ENCODE data around the gene EDC4. TPM values are rescaled to one million over a fixed set of nuclear protein-coding genes. Genes with fewer than 3 reads are reported as not detected.

The EDC4 gene
- total and polyA plus RNA-seq, 9 of the 15 experiments (the other 6 are each of a cell fraction or from before 2014, with no cell fraction given) = 1.1 to 131 (median 74.0) TPM

GRCh38 chr16:67884684-67885083 is 11.8 kb downstream of the EDC4 start, which contains the start of gene NRN1L:
Gene NRN1L (plus strand): TSS chr16:67884885. CDS start chr16:67884904, 19 bp downstream.
- Histone ChIP-seq H3K4me3 (no peak within 1 kb of the TSS), H3K36me3 (ENCODE audit: control insufficient read depth, insufficient read depth, low read length) (peaks cover 55% of the 10 kb centered on the region; the same call in 2 of the 3 replicates), H3K4me2 (ENCODE audit: insufficient read depth, low read length) (no peak within 1 kb of the TSS), H3K9me3 (replicated peaks; ENCODE audit: control insufficient read depth, insufficient read depth, low read depth, low read length) (no peaks in the 10 kb centered on the region), H4K20me1 (replicated peaks; ENCODE audit: control insufficient read depth, insufficient read depth, low read length) (peaks cover 19% of the 10 kb centered on the region), H3K27me3 (ENCODE audit: control insufficient read depth in 2 of 2, insufficient read depth in 2 of 2, low read length in 2 of 2) (no peaks in the 10 kb centered on the region), H2AFZ (ENCODE audit: low read depth, low read length) (no peak within 1 kb of the TSS), H3K9ac (ENCODE audit: insufficient read depth in 1 of 2, low read depth in 2 of 2, low read length in 2 of 2) (peak within 1 kb of the TSS in 1 of 2 experiments; percentile 63; a peak in 2 of 4 replicates), H3K9me1 (ENCODE audit: control insufficient read depth, insufficient read depth, low read length) (no peaks in the 10 kb centered on the region), H3K27ac (ENCODE audit: extremely low read depth, low read depth, low read length) (no peak within 1 kb of the TSS; the same call in 2 of the 3 replicates), H3K4me1 (replicated peaks in 1 of 2; ENCODE audit: control insufficient read depth in 2 of 2, insufficient read depth in 2 of 2, low read length in 2 of 2) (peaks cover 6 to 40% of the 10 kb centered on the region in 2 experiments; a peak in 4 of 5 replicates), H3K79me2 (ENCODE audit: control insufficient read depth, insufficient read depth, low read length) (no peaks in the 10 kb centered on the region)
- WGBS (ENCODE audit: insufficient coverage, low coverage, missing lambda C conversion rate) = 9% methylated on average over 19 of the region's 22 CpGs
- DNase-seq (ENCODE audit: extremely low read depth in 1 of 4, low spot score in 3 of 4) (peak; percentile 89 to 96 (median 94)), ATAC-seq (peak; percentile 98), FAIRE-seq (peak; percentile 91)
- BruUV-seq (replicated peaks) = no TSS peak
- intact Hi-C loops (cut with micrococcal nuclease) = loop anchor here (10.0 kb wide), 1 partner anchor 160 kb away; no protein-coding TSS in a partner anchor
- CTCF ChIA-PET (ENCODE audit: low intra/inter-chr PET ratio) = interaction anchor here (0.9 to 4.0 kb wide), 4 partner anchors 35 to 69 kb away, joined by 3 to 35 read pairs (median 6); no protein-coding TSS in a partner anchor
- in situ Hi-C loops (cut with MboI) = no loop called here
- POLR2A ChIA-PET = interaction anchor here (0.6 to 4.1 kb wide), 6 partner anchors 11 to 68 kb away, joined by 3 to 15 read pairs (median 6); partner anchors contain the start of gene EDC4
- TF ChIP-seq CC2D1A (IDR thresholded peaks at IDR 0.05) = no peak
- TF ChIP-seq, protein P1, sequence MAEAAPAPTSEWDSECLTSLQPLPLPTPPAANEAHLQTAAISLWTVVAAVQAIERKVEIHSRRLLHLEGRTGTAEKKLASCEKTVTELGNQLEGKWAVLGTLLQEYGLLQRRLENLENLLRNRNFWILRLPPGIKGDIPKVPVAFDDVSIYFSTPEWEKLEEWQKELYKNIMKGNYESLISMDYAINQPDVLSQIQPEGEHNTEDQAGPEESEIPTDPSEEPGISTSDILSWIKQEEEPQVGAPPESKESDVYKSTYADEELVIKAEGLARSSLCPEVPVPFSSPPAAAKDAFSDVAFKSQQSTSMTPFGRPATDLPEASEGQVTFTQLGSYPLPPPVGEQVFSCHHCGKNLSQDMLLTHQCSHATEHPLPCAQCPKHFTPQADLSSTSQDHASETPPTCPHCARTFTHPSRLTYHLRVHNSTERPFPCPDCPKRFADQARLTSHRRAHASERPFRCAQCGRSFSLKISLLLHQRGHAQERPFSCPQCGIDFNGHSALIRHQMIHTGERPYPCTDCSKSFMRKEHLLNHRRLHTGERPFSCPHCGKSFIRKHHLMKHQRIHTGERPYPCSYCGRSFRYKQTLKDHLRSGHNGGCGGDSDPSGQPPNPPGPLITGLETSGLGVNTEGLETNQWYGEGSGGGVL (CRISPR knock-in tag; IDR thresholded peaks at IDR 0.05) = no peak
- no peak for TF ChIP-seq ZC3H11A (IDR thresholded peaks at IDR 0.05; ENCODE audit: low read depth, low read length)
- TF ChIP-seq ZNF197 (CRISPR knock-in tag; IDR thresholded peaks at IDR 0.05; ENCODE audit: low read depth) = no peak
- 0 out of 2 replicates have a peak, but pooled peaks have one; percentile 24 for TF ChIP-seq ATF7 (IDR thresholded peaks at IDR 0.05)
- TF ChIP-seq SMARCA4 (IDR thresholded peaks at IDR 0.05) = no peak
- no peak for TF ChIP-seq ZFPM2 (CRISPR knock-in tag; IDR thresholded peaks at IDR 0.05)
- TF ChIP-seq, protein P2, sequence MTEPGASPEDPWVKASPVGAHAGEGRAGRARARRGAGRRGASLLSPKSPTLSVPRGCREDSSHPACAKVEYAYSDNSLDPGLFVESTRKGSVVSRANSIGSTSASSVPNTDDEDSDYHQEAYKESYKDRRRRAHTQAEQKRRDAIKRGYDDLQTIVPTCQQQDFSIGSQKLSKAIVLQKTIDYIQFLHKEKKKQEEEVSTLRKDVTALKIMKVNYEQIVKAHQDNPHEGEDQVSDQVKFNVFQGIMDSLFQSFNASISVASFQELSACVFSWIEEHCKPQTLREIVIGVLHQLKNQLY (CRISPR knock-in tag; conservative IDR thresholded peaks at IDR 0.05) = no peak
- TF ChIP-seq ZNF699 (CRISPR knock-in tag; IDR thresholded peaks at IDR 0.05; ENCODE audit: insufficient replicate concordance) = no peak
- no peak for TF ChIP-seq CCAR2 (IDR thresholded peaks at IDR 0.05; ENCODE audit: low read depth, low read length)
- TF ChIP-seq POLR2B (IDR thresholded peaks at IDR 0.05; ENCODE audit: low read depth, partially characterized antibody) = peak; percentile 43
- TF ChIP-seq RNF2 (IDR thresholded peaks at IDR 0.05) = no peak
- peak; percentile 53; the same call in 1 of the 2 replicates for TF ChIP-seq POLR2A (conservative IDR thresholded peaks at IDR 0.05)
- TF ChIP-seq, protein P3, sequence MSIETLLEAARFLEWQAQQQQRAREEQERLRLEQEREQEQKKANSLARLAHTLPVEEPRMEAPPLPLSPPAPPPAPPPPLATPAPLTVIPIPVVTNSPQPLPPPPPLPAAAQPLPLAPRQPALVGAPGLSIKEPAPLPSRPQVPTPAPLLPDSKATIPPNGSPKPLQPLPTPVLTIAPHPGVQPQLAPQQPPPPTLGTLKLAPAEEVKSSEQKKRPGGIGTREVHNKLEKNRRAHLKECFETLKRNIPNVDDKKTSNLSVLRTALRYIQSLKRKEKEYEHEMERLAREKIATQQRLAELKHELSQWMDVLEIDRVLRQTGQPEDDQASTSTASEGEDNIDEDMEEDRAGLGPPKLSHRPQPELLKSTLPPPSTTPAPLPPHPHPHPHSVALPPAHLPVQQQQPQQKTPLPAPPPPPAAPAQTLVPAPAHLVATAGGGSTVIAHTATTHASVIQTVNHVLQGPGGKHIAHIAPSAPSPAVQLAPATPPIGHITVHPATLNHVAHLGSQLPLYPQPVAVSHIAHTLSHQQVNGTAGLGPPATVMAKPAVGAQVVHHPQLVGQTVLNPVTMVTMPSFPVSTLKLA (conservative IDR thresholded peaks at IDR 0.05) = no peak; a peak in 1 of 4 replicates
- no peak for TF ChIP-seq PTRF (tag; IDR thresholded peaks at IDR 0.05)
- TF ChIP-seq BRD9 (IDR thresholded peaks at IDR 0.05; ENCODE audit: low read depth, partially characterized antibody) = no peak
- no peak for TF ChIP-seq FOSL1 (tag; conservative IDR thresholded peaks at IDR 0.05)
- TF ChIP-seq POLR2G (IDR thresholded peaks at IDR 0.05; ENCODE audit: low read depth, low read length) = peak; percentile 68
- TF ChIP-seq, protein P4, sequence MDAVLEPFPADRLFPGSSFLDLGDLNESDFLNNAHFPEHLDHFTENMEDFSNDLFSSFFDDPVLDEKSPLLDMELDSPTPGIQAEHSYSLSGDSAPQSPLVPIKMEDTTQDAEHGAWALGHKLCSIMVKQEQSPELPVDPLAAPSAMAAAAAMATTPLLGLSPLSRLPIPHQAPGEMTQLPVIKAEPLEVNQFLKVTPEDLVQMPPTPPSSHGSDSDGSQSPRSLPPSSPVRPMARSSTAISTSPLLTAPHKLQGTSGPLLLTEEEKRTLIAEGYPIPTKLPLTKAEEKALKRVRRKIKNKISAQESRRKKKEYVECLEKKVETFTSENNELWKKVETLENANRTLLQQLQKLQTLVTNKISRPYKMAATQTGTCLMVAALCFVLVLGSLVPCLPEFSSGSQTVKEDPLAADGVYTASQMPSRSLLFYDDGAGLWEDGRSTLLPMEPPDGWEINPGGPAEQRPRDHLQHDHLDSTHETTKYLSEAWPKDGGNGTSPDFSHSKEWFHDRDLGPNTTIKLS (IDR thresholded peaks at IDR 0.05; ENCODE audit: borderline replicate concordance, low read depth) = no peak
